ENCODE results near the gene TAS1R2. TPM values are rescaled to one million over a fixed set of nuclear protein-coding genes. Genes with fewer than 3 reads are reported as not detected.

The TAS1R2 gene
- total and polyA plus RNA-seq, 2 of the 8 experiments (the other 6 are each of a cell fraction or from before 2014, with no cell fraction given), result not detected

DNA sequence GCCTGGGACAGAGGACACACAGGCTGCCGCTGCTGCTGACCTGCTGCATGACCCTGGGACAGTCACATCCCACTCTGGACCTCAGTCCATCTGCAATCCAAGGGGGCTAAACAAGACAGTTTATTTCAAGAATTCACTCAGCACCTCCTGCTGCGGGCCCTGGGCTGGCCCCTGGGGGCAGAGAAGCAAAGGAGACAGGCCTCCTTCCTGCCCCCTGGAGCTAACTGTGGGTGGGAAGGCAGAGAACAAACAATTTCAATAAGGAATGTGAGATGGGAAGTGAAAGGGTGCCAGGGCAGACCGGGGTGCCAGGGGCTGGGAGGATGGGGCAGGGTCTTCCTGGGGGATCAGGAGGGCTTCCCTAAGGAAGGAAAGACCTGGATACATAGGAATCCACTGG lies 60.0 kb downstream of the TAS1R2 start:
- FAIRE-seq, result no peak
- no peak overlapping the region for H2BK5ac ChIP-seq (ENCODE audit: low read depth, low read length)
- peaks cover 0 to 7% (median 0%) of the 10 kb centered on the region in 4 experiments; a peak in 3 of 7 replicates for H3K27me3 ChIP-seq (replicated peaks in 1 of 4; ENCODE audit: control insufficient read depth in 3 of 4, extremely low read depth in 1 of 4, insufficient read depth in 3 of 4, low read length in 3 of 4)
- no peak overlapping the region for H4K91ac ChIP-seq (replicated peaks; ENCODE audit: insufficient read length, low read length)
- no peak overlapping the region for H2BK15ac ChIP-seq (ENCODE audit: low read length)
- H3K4me1 ChIP-seq (replicated peaks in 1 of 4; ENCODE audit: control insufficient read depth in 3 of 4, insufficient read depth in 4 of 4, low read length in 3 of 4), result peaks cover 3 to 12% (median 5%) of the 10 kb centered on the region in 4 experiments; a peak in 6 of 7 replicates
- no peaks in the 10 kb centered on the region for H3K9me3 ChIP-seq (ENCODE audit: insufficient read depth in 2 of 2, low read depth in 1 of 2, low read length in 1 of 2)
- no peaks in the 10 kb centered on the region for H3K79me2 ChIP-seq (ENCODE audit: control insufficient read depth in 1 of 2, insufficient read depth in 2 of 2, low read length in 2 of 2)
- POLR2A ChIA-PET (ENCODE audit: partially characterized antibody), result no interaction called here
- H3K23me2 ChIP-seq (ENCODE audit: low read depth, low read length), result peaks cover 6% of the 10 kb centered on the region; the same call in 1 of the 2 replicates
- no peak overlapping the region for H3K9ac ChIP-seq (replicated peaks in 1 of 4; ENCODE audit: extremely low read depth in 1 of 4, low read depth in 3 of 4, low read length in 3 of 4)
- TF ChIP-seq RAD21 (IDR thresholded peaks at IDR 0.05 in 1 of 2, conservative IDR thresholded peaks at IDR 0.05 in 1 of 2; ENCODE audit: low read depth in 2 of 2, low read length in 2 of 2) (no peak), CEBPB (IDR thresholded peaks at IDR 0.05; ENCODE audit: low read depth, low read length) (no peak), TCF12 (IDR thresholded peaks at IDR 0.05; ENCODE audit: low read depth, low read length) (no peak), EP300 (IDR thresholded peaks at IDR 0.05; ENCODE audit: borderline replicate concordance in 1 of 2, low read depth in 2 of 2, low read length in 2 of 2) (no peak), SUZ12 (IDR thresholded peaks at IDR 0.05; ENCODE audit: low read length) (no peak), SP4 (IDR thresholded peaks at IDR 0.05; ENCODE audit: low read length) (no peak), KDM1A (IDR thresholded peaks at IDR 0.05; ENCODE audit: borderline replicate concordance, low read length) (no peak), BCL11A (IDR thresholded peaks at IDR 0.05; ENCODE audit: low read depth in 2 of 2, low read length in 2 of 2) (no peak), TEAD4 (IDR thresholded peaks at IDR 0.05; ENCODE audit: low read depth, low read length) (no peak)
- CTCF ChIA-PET (ENCODE audit: partially characterized antibody), result interaction anchor here (1.3 to 1.5 kb wide), 3 partner anchors 11 to 118 kb away, joined by 4 to 5 read pairs (median 5); no protein-coding TSS in a partner anchor
- 80% methylated on average over 3 of the region's 3 CpGs; no CpG with 5 or more reads in 1 of the 2 experiments for WGBS, 2 experiments (ENCODE audit: extremely low coverage in 1 of 2, insufficient coverage in 1 of 2, insufficient read length in 1 of 2, insufficient replicate concordance in 2 of 2, low coverage in 1 of 2, low lambda C conversion rate in 2 of 2, missing lambda C conversion rate in 1 of 2)
- no peak overlapping the region for H3K4ac ChIP-seq (replicated peaks; ENCODE audit: insufficient read length, low read depth, low read length)
- no peak overlapping the region for H3K4me2 ChIP-seq (ENCODE audit: insufficient read depth in 1 of 2, low read depth in 2 of 2, low read length in 2 of 2)
- no peak overlapping the region for H2BK120ac ChIP-seq (replicated peaks; ENCODE audit: low read depth, low read length)
- no peak overlapping the region for H3K27ac ChIP-seq (ENCODE audit: low read depth, low read length)
- H3K79me1 ChIP-seq (ENCODE audit: low read depth, low read length), result no peaks in the 10 kb centered on the region
- H4K20me1 ChIP-seq (replicated peaks in 1 of 2; ENCODE audit: control insufficient read depth in 1 of 2, insufficient read depth in 2 of 2, low read length in 2 of 2), result no peaks in the 10 kb centered on the region
- H3K23ac ChIP-seq (ENCODE audit: insufficient read length), result no peak overlapping the region
- H2AK5ac ChIP-seq (ENCODE audit: low read depth, low read length), result no peak overlapping the region
- no peak overlapping the region for H2BK12ac ChIP-seq (ENCODE audit: low read depth, low read length)
- H2AFZ ChIP-seq (ENCODE audit: low read length), result no peak overlapping the region
- H3K36me3 ChIP-seq (ENCODE audit: control insufficient read depth in 2 of 4, insufficient read depth in 4 of 4, low read length in 3 of 4), result no peaks in the 10 kb centered on the region
- H4K5ac ChIP-seq (ENCODE audit: insufficient read length, low read depth, low read length), result no peak overlapping the region
- DNase-seq (ENCODE audit: low read depth in 1 of 2, low spot score in 2 of 2), result no peak
- no peak overlapping the region for H3K4me3 ChIP-seq (ENCODE audit: extremely low read depth in 1 of 4, insufficient read depth in 2 of 4, low read depth in 3 of 4, low read length in 4 of 4)
- no peak overlapping the region for H2BK20ac ChIP-seq (ENCODE audit: low read length)
- 0 out of 2 replicates have a peak overlapping the region, but pooled peaks have one; percentile 32 for H3K18ac ChIP-seq (ENCODE audit: extremely low read depth, low read length)
- H3K14ac ChIP-seq (ENCODE audit: insufficient read length), result no peak overlapping the region
- H4K8ac ChIP-seq (ENCODE audit: extremely low read depth, insufficient read depth, low read length), result no peak overlapping the region
- H3K56ac ChIP-seq (replicated peaks; ENCODE audit: insufficient read length, low read depth, low read length), result no peak overlapping the region
